HepG2 (cell line): Measurements from ENCODE around the gene KMT5C. TPM values are rescaled to one million over a fixed set of nuclear protein-coding genes. Genes with fewer than 3 reads are reported as not detected.

Source experiments
- ATAC-seq: fragments of 200-7000 bp; cut with Tn5 transposase; 3 replicates; pipeline ENCODE4 v1.9.1; 2020; ENCODE audit warnings: mild to moderate bottlenecking, moderate library complexity
- BruUV-seq: library from RNA; stranded (reverse); fragments of 400-500 nt; replicated peaks from 2 replicates; lab custom pipeline; 2021; lab: Mats Ljungman, UMichigan
- CTCF ChIA-PET: fragments of 300-600 bp; formaldehyde crosslinking; extraction: SDS; loops from one replicate; lab custom pipeline; 2021; ENCODE audit warnings: low total read pairs, inconsistent platforms, low intra/inter-chr PET ratio; lab: Yijun Ruan, JAX
- POLR2A ChIA-PET: fragments of 350-600 bp; sonication (Branson Sonifier 250); formaldehyde crosslinking; loops from one replicate; lab custom pipeline; 2020; ENCODE audit warnings: antibody characterized with exemption, inconsistent platforms; lab: Yijun Ruan, JAX
- DNase-seq: peaks from one replicate; pipeline ENCODE4 v3.0.0-alpha.2; 2015; ENCODE audit warnings: low spot score
- FAIRE-seq: peaks from 3 replicates; lab custom pipeline; 2011; peaks lifted over from hg19 to GRCh38; lab: Jason Lieb, UNC
- H2AFZ ChIP-seq: one replicate; pipeline ENCODE4 v1.6.1; 2011; ENCODE audit warnings: low read length, inconsistent platforms
- H3K27ac ChIP-seq: fragments of 300-600 bp; 3 replicates; pipeline ENCODE4 v1.8.0; 2011; ENCODE audit warnings: mixed run types, mild to moderate bottlenecking, mixed read lengths, low read length, inconsistent platforms; ENCODE audit not compliant: insufficient read depth; ENCODE audit errors: extremely low read length
- H3K27me3 ChIP-seq, 2 experiments: fragments of 200-600 bp in 1 of 2; 2 replicates in 1 of 2; 3 replicates in 1 of 2; pipeline versions ENCODE4 v1.6.0 to v1.8.0; 2011; ENCODE audit warnings: low read length in 2 of 2, mild to moderate bottlenecking in 2 of 2, moderate library complexity in 2 of 2, inconsistent platforms in 1 of 2; ENCODE audit not compliant: insufficient read depth in 2 of 2, control insufficient read depth in 1 of 2
- H3K36me3 ChIP-seq, 2 experiments: fragments of 200-600 bp in 1 of 2; replicated peaks in 1 of 2; 2 replicates in 1 of 2; 3 replicates in 1 of 2; pipeline versions ENCODE4 v1.5.1 to v1.8.0; 2011; ENCODE audit warnings: low read length in 2 of 2, inconsistent platforms in 1 of 2; ENCODE audit not compliant: insufficient read depth in 2 of 2, control insufficient read depth in 1 of 2
- H3K4me1 ChIP-seq: 2 replicates; pipeline ENCODE4 v1.5.1; 2012; ENCODE audit warnings: low read length, inconsistent platforms; ENCODE audit not compliant: insufficient read depth
- H3K4me2 ChIP-seq: 2 replicates; pipeline ENCODE4 v1.6.0; 2011; ENCODE audit warnings: low read depth, low read length, inconsistent platforms
- H3K4me3 ChIP-seq, 3 experiments: fragments of 200-600 bp in 1 of 3; sonication (generic), shearing (Covaris generic) in 1 of 3; replicated peaks in 1 of 3; 2 replicates each; pipeline ENCODE4 v1.5.1; 2011 to 2016; ENCODE audit warnings: low read length in 3 of 3, inconsistent platforms in 2 of 3, low read depth in 2 of 3, mild to moderate bottlenecking in 2 of 3, control low read depth in 1 of 3, mixed read lengths in 1 of 3; ENCODE audit not compliant: insufficient read depth in 1 of 3
- H3K79me2 ChIP-seq: one replicate; pipeline ENCODE4 v1.6.1; 2011; ENCODE audit warnings: low read length, inconsistent platforms; ENCODE audit not compliant: insufficient read depth
- H3K9ac ChIP-seq: 2 replicates; pipeline ENCODE4 v1.6.0; 2011; ENCODE audit warnings: mild to moderate bottlenecking, low read depth, low read length, inconsistent platforms; ENCODE audit not compliant: insufficient read depth
- H3K9me3 ChIP-seq: 2 replicates; pipeline ENCODE4 v1.5.1; 2012; ENCODE audit warnings: mild to moderate bottlenecking, low read length
- H4K20me1 ChIP-seq: 2 replicates; pipeline ENCODE4 v1.6.0; 2011; ENCODE audit warnings: inconsistent platforms, mild to moderate bottlenecking, low read length, moderate library complexity; ENCODE audit not compliant: insufficient read depth
- ATF7 ChIP-seq, 2 experiments: fragments of 450-650 bp in 1 of 2; sonication (generic) in 1 of 2; formaldehyde crosslinking in 1 of 2; IDR thresholded peaks; 2 replicates each; pipeline versions ENCODE4 v1.4.0 to v1.6.1; 2016 to 2020; ENCODE audit warnings: antibody characterized with exemption in 1 of 2, mild to moderate bottlenecking in 1 of 2, missing genetic modification reagents in 1 of 2
- ELF4 ChIP-seq: sonication (generic); formaldehyde crosslinking; IDR thresholded peaks from 2 replicates; pipeline ENCODE4 v1.5.0; 2020; ENCODE audit warnings: missing genetic modification reagents, mild to moderate bottlenecking, moderate library complexity, borderline replicate concordance
- HDAC6 ChIP-seq: fragments of 200-600 bp; sonication (generic); IDR thresholded peaks from 2 replicates; pipeline ENCODE4 v1.7.0; 2017; ENCODE audit warnings: mild to moderate bottlenecking, antibody characterized with exemption, low read length, low read depth
- HOXA3 ChIP-seq: sonication (generic); formaldehyde crosslinking; IDR thresholded peaks from 2 replicates; pipeline ENCODE4 v1.5.0; 2020; ENCODE audit warnings: missing genetic modification reagents
- NFKB2 ChIP-seq: sonication (generic); formaldehyde crosslinking; IDR thresholded peaks from 2 replicates; pipeline ENCODE4 v1.4.0; 2020; ENCODE audit warnings: missing genetic modification reagents, borderline replicate concordance
- PCBP1 ChIP-seq: fragments of 200-400 bp; formaldehyde crosslinking; IDR thresholded peaks from 2 replicates; pipeline ENCODE4 v1.6.1; 2017; ENCODE audit warnings: mild to moderate bottlenecking, low read depth, low read length, borderline replicate concordance
- RAD21 ChIP-seq: fragments of 450-650 bp; formaldehyde crosslinking; IDR thresholded peaks from 2 replicates; pipeline ENCODE4 v1.5.0; 2020; ENCODE audit warnings: mild to moderate bottlenecking
- SOX5 ChIP-seq: IDR thresholded peaks from 2 replicates; pipeline ENCODE4 v1.6.1; 2016; ENCODE audit warnings: borderline replicate concordance
- ZNF160 ChIP-seq: sonication (generic); formaldehyde crosslinking; IDR thresholded peaks from 2 replicates; pipeline ENCODE4 v1.8.0; 2022; ENCODE audit warnings: mild to moderate bottlenecking, inconsistent platforms, missing genetic modification reagents
- ZNF225 ChIP-seq: sonication (generic); formaldehyde crosslinking; IDR thresholded peaks from 2 replicates; pipeline ENCODE4 v1.4.0; 2020; ENCODE audit warnings: mild to moderate bottlenecking, missing genetic modification reagents
- ZNF253 ChIP-seq: sonication (generic); formaldehyde crosslinking; IDR thresholded peaks from 2 replicates; pipeline ENCODE4 v1.8.0; 2022; ENCODE audit warnings: mild to moderate bottlenecking, missing genetic modification reagents, borderline replicate concordance
- ZNF550 ChIP-seq: sonication (generic); formaldehyde crosslinking; IDR thresholded peaks from 2 replicates; pipeline ENCODE4 v1.4.0; 2020; ENCODE audit warnings: mild to moderate bottlenecking, missing genetic modification reagents, borderline replicate concordance
- ZNF7 ChIP-seq: IDR thresholded peaks from 2 replicates; pipeline ENCODE4 v1.6.1; 2016; ENCODE audit warnings: missing biosample characterization, missing genetic modification reagents
- WGBS: methylation state at CpG from one replicate; pipeline ENCODE4 v1.1.6; 2017; ENCODE audit warnings: low lambda C conversion rate; 5-methylcytosine and 5-hydroxymethylcytosine counted together
- in situ Hi-C: cut with HindIII; loops from 2 replicates; pipeline ENCODE4 v1.10.0; 2017; ENCODE audit warnings: low pct_unique_long_range_greater_than_20kb; ENCODE audit not compliant: extremely low pct_ligation_motif_present
- intact Hi-C: fragments of 100-400 bp; cut with micrococcal nuclease; formaldehyde crosslinking; loops from one replicate; pipeline ENCODE4 v1.10.0; 2022; ENCODE audit not compliant: unreplicated experiment
- polyA plus RNA-seq, 8 experiments: library from polyadenylated mRNA; depleted of rRNA in 3 of 8; stranded (reverse) in 7 of 8; unstranded in 1 of 8; fragments of >200 nt; fragmentation: Illumina TruSeq in 4 of 8; extraction: Trizol in 4 of 8; gene quantifications; 2 replicates each; pipeline versions ENCODE4 v1.2.1 to v1.2.3, GENCODE V29; 2011 to 2016; ENCODE audit warnings: low read depth in 4 of 8, missing spikeins in 1 of 8, mixed read lengths in 1 of 8; ENCODE audit not compliant: insufficient read depth in 1 of 8
- total RNA-seq, 5 experiments: library from RNA; depleted of rRNA; stranded (reverse); fragments of >200 nt; fragmentation: Illumina TruSeq; extraction: Trizol; gene quantifications; 2 replicates each; pipeline ENCODE4 v1.2.3, GENCODE V29; 2016; ENCODE audit warnings: low read depth in 1 of 5
- TF ChIP-seq, protein P1 (sequence below): sonication (generic); formaldehyde crosslinking; IDR thresholded peaks from 2 replicates; pipeline ENCODE4 v1.8.1; 2022; ENCODE audit warnings: low read depth, mild to moderate bottlenecking, missing genetic modification reagents
- TF ChIP-seq, protein P2 (sequence below): sonication (generic); formaldehyde crosslinking; IDR thresholded peaks from 2 replicates; pipeline ENCODE4 v1.4.0; 2020; ENCODE audit warnings: mild to moderate bottlenecking, missing genetic modification reagents

KMT5C gene
- total and polyA plus RNA-seq, 2 of the 13 experiments (the other 11 are each of a cell fraction or from before 2014, with no cell fraction given): 5.5 to 9.0 TPM

DNA sequence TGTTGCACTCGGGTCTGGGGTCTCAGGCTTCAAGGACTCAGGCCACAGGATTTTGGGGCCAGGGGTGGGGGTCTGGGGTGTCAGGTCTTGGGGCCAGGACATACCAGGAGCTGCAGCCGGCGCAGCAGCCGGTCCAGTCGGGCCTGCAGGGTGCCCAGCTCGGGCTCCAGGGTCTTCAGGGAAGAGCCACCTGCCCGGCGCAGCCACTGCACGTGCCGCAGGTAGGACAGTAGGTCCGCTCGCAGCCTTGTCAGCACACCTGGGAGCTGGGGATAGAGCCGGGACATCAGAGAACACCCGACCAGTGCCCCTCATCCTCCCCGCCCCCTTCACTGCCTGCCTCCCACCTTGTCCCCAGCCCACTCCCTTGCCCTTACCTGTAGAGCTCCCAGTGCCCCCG, 28.4 kb downstream of the KMT5C start:
- POLR2A ChIA-PET: interaction anchor here (1.2 to 2.2 kb wide), 2 partner anchors 9 to 39 kb away, joined by 3 to 9 read pairs; partner anchors contain the start of gene UBE2S
- CTCF ChIA-PET: no interaction called here

DNA sequence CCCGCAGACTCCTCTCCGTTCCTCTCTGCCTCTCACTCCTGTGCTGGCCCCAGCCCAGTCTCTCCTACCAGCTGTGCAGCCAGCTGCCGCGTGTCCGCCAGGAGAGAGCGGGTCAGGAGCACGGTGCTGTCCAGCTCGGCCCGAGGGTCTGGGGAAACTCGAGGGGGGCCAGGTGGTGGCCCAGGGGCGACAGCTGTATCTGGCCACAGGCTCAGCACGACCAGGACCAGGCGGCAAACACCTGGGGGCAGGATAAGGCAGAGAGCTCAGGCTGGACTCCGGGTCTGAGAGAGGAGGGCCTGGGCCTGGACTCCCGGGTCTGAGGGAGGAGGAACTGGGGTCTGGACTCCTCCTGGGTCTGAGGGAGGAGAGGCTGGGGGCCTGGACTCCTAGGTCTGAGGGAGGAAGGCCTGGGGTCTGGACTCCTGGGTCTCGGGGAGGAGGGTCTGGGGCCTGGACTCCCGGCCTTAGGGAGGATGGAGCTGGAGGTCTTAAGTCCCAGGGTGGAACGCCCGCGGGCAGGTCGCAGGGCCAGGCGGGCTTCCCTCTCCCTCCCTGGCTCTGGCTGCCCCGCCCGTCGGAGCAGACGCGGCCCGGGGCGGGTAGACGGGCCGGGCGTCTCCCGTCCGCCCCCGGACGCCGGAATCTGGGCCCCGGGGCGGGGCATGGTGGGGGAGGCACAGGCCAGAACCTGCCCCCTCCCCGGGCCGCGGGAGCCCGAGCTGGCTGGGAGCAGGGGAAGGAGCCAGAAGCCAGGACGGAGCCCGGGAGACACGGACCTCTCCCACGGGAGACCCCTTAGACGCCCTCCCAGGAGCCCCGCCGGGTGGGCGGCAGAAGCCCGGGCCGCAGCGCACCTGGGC, 29.3 kb downstream of the KMT5C start:
- peak; percentile 63 for ATAC-seq
- intact Hi-C loops: no loop called here
- ChIA-PET POLR2A (interaction anchor here (0.9 to 2.2 kb wide), 4 partner anchors 10 to 110 kb away, joined by 3 to 9 read pairs (median 3); partner anchors contain the start of genes PPP6R1 and UBE2S), CTCF (no interaction called here)
- WGBS: 14% methylated on average over 12 of the region's 54 CpGs
- Histone ChIP-seq H4K20me1 (no peaks in the 10 kb centered on the region), H3K4me3 (peak overlapping the region in 2 of 3 experiments; percentile 42 to 59; a peak in 3 of 6 replicates), H3K27ac (no peak overlapping the region), H3K9ac (no peak overlapping the region), H2AFZ (no peak overlapping the region), H3K36me3 (no peaks in the 10 kb centered on the region), H3K27me3 (peaks cover 7 to 35% of the 10 kb centered on the region in 2 experiments; a peak in 4 of 5 replicates), H3K79me2 (no peaks in the 10 kb centered on the region), H3K4me1 (peaks cover 38% of the 10 kb centered on the region), H3K4me2 (peak overlapping the region; percentile 63), H3K9me3 (no peaks in the 10 kb centered on the region)
- in situ Hi-C loops: no loop called here
- DNase-seq: no peak
- no peak for FAIRE-seq
- no TSS peak for BruUV-seq
- no peak for TF ChIP-seq ELF4
- no peak for TF ChIP-seq ZNF253 (CRISPR knock-in tag)
- TF ChIP-seq ZNF160 (CRISPR knock-in tag): no peak
- no peak for TF ChIP-seq ZNF7 (CRISPR knock-in tag)
- TF ChIP-seq ZNF550 (CRISPR knock-in tag): 0 out of 2 replicates have a peak, but pooled peaks have one; percentile 42
- no peak for TF ChIP-seq RAD21 (CRISPR knock-in tag)
- TF ChIP-seq ATF7 (IDR thresholded peaks at IDR 0.05): no peak
- no peak for TF ChIP-seq ATF7 (CRISPR knock-in tag; IDR thresholded peaks at IDR 0.05)
- TF ChIP-seq HDAC6: no peak
- TF ChIP-seq HOXA3 (CRISPR knock-in tag): no peak
- TF ChIP-seq ZNF225: no peak
- TF ChIP-seq, protein P1, sequence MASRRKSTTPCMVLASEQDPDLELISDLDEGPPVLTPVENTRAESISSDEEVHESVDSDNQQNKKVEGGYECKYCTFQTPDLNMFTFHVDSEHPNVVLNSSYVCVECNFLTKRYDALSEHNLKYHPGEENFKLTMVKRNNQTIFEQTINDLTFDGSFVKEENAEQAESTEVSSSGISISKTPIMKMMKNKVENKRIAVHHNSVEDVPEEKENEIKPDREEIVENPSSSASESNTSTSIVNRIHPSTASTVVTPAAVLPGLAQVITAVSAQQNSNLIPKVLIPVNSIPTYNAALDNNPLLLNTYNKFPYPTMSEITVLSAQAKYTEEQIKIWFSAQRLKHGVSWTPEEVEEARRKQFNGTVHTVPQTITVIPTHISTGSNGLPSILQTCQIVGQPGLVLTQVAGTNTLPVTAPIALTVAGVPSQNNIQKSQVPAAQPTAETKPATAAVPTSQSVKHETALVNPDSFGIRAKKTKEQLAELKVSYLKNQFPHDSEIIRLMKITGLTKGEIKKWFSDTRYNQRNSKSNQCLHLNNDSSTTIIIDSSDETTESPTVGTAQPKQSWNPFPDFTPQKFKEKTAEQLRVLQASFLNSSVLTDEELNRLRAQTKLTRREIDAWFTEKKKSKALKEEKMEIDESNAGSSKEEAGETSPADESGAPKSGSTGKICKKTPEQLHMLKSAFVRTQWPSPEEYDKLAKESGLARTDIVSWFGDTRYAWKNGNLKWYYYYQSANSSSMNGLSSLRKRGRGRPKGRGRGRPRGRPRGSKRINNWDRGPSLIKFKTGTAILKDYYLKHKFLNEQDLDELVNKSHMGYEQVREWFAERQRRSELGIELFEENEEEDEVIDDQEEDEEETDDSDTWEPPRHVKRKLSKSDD (CRISPR knock-in tag): no peak

More for the DNA sequence above, 28.4 kb downstream of the KMT5C start:
- H2AFZ ChIP-seq: no peak overlapping the region
- no TSS peak for BruUV-seq
- no peaks in the 10 kb centered on the region for H3K36me3 ChIP-seq
- no peak overlapping the region for H3K9ac ChIP-seq
- TF ChIP-seq NFKB2 (CRISPR knock-in tag): no peak
- TF ChIP-seq PCBP1: 0 out of 2 replicates have a peak, but pooled peaks have one; percentile 33
- TF ChIP-seq, protein P2, sequence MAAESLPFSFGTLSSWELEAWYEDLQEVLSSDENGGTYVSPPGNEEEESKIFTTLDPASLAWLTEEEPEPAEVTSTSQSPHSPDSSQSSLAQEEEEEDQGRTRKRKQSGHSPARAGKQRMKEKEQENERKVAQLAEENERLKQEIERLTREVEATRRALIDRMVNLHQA (CRISPR knock-in tag): no peak
- no peak for TF ChIP-seq SOX5 (CRISPR knock-in tag)
- H3K79me2 ChIP-seq: no peaks in the 10 kb centered on the region
- 60% methylated on average over 4 of the region's 16 CpGs for WGBS
- in situ Hi-C loops: no loop called here
- DNase-seq: no peak
- no peak overlapping the region for H3K4me3 ChIP-seq
- FAIRE-seq: no peak
- H3K27ac ChIP-seq: no peak overlapping the region
- no peak overlapping the region for H3K4me2 ChIP-seq
- no peaks in the 10 kb centered on the region for H4K20me1 ChIP-seq
- ATAC-seq: no peak
- H3K4me1 ChIP-seq: peaks cover 37% of the 10 kb centered on the region
- H3K9me3 ChIP-seq: no peaks in the 10 kb centered on the region
- H3K27me3 ChIP-seq: peaks cover 7 to 36% of the 10 kb centered on the region in 2 experiments; a peak in 4 of 5 replicates
- intact Hi-C loops: no loop called here
